SH-SY5Y (cell line): ENCODE results near the gene ALOX5.

ENCODE experiments used
- GATA2 ChIP-seq: IDR thresholded peaks from 2 replicates; pipeline ENCODE4 v1.6.1; 2011; ENCODE audit warnings: mild to moderate bottlenecking, low read depth, low read length
- GATA3 ChIP-seq: IDR thresholded peaks from 2 replicates; pipeline ENCODE4 v1.6.1; 2011; ENCODE audit warnings: low read depth, mild to moderate bottlenecking, low read length, moderate library complexity

DNA sequence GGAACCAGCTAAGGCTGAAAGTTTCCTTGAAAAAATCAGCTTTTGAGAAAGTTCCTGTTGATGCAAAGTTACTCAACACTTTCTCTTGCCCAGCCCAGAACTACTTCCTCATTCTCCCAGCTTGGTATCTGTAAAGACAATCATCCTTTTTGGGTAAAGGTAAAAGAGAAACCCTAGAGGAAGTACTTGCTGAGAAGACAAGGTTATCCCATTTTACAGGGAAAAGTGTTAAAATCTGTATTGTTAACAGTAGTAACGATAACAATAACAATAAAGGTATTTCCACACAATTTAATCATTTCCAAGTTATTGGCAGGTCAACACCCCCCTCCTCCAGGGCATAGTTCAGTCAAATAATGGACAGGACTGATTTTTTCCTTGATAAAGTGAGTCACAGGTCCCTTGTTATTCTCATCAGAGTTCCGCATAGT, 2.4 kb downstream of the ALOX5 start:
- TF ChIP-seq GATA2 (no peak), GATA3 (no peak)
